Urinary bladder (tissue), 4 donors: Measurements from ENCODE around the gene APBA2. TPM values are rescaled to one million over a fixed set of nuclear protein-coding genes. Genes with fewer than 3 reads are reported as not detected.

Experiments
- DNase-seq: peaks from one replicate; pipeline ENCODE4 v3.0.0-alpha.2; 2015; ENCODE audit errors: extremely low spot score
- H3K27ac ChIP-seq: one replicate; pipeline ENCODE4 v1.5.1; 2013; ENCODE audit warnings: low read depth, mild to moderate bottlenecking, moderate library complexity
- H3K36me3 ChIP-seq: one replicate; pipeline ENCODE4 v1.6.1; 2013; ENCODE audit warnings: mild to moderate bottlenecking, moderate library complexity; ENCODE audit not compliant: insufficient read depth
- H3K4me1 ChIP-seq: one replicate; pipeline ENCODE4 v1.6.1; 2013; ENCODE audit warnings: mild to moderate bottlenecking, moderate library complexity; ENCODE audit not compliant: insufficient read depth
- H3K4me3 ChIP-seq: one replicate; pipeline ENCODE4 v1.5.1; 2013; ENCODE audit warnings: low read depth, low read length
- WGBS: extraction: QIAGEN DNeasy Blood & Tissue Kit; methylation state at CpG from one replicate; pipeline ENCODE4 v1.1.7; 2013; 5-methylcytosine and 5-hydroxymethylcytosine counted together
- polyA plus RNA-seq: library from polyadenylated mRNA; stranded (reverse); fragments of 200-250 nt; gene quantifications from one replicate; pipeline ENCODE4 v1.2.3, GENCODE V29; 2013
- total RNA-seq: library from RNA; depleted of rRNA; stranded (reverse); fragments of >200 nt; gene quantifications from one replicate; pipeline ENCODE4 v1.2.3, GENCODE V29; 2014
- donor health status: healthy with polysubstance abuse.
- donor health status: healthy.

APBA2 gene
- total and polyA plus RNA-seq, 2 donors, result 4.2 to 12.8 TPM

- H3K4me3 ChIP-seq, result no peak overlapping the region
- no peaks in the 10 kb centered on the region for H3K36me3 ChIP-seq
- no peaks in the 10 kb centered on the region for H3K4me1 ChIP-seq
- 60% methylated on average over 11 of the region's 11 CpGs for WGBS
- no peak for DNase-seq
- no peak overlapping the region for H3K27ac ChIP-seq
Observed at GRCh38 chr15:28904541-28905315, 19.0 kb downstream of the APBA2 start.

GRCh38 chr15:28907338-28907960 is 21.7 kb downstream of the APBA2 start:
- H3K36me3 ChIP-seq, result no peaks in the 10 kb centered on the region
- H3K27ac ChIP-seq, result no peak overlapping the region
- no peaks in the 10 kb centered on the region for H3K4me1 ChIP-seq
- no peak for DNase-seq
- H3K4me3 ChIP-seq, result no peak overlapping the region
- 91% methylated on average over 11 of the region's 11 CpGs for WGBS

GRCh38 chr15:28909958-28910500 is 24.3 kb downstream of the APBA2 start:
- Histone ChIP-seq H3K27ac (no peak overlapping the region), H3K4me3 (no peak overlapping the region), H3K36me3 (no peaks in the 10 kb centered on the region), H3K4me1 (no peaks in the 10 kb centered on the region)
- no peak for DNase-seq
- WGBS, result 85% methylated on average over 7 of the region's 7 CpGs

- DNase-seq, result no peak
- WGBS, result 59% methylated on average over 8 of the region's 8 CpGs
Observed at GRCh38 chr15:28911310-28911931, 25.6 kb downstream of the APBA2 start.

GRCh38 chr15:28912422-28912821 is 26.6 kb downstream of the APBA2 start:
- no peak overlapping the region for H3K27ac ChIP-seq
- DNase-seq, result no peak
- no peaks in the 10 kb centered on the region for H3K36me3 ChIP-seq
- H3K4me3 ChIP-seq, result no peak overlapping the region
- 75% methylated on average over 2 of the region's 2 CpGs for WGBS
- H3K4me1 ChIP-seq, result no peaks in the 10 kb centered on the region

More at GRCh38 chr15:28911310-28911931, 25.6 kb downstream of the APBA2 start:
- Histone ChIP-seq H3K4me3 (no peak overlapping the region), H3K36me3 (no peaks in the 10 kb centered on the region), H3K27ac (no peak overlapping the region), H3K4me1 (no peaks in the 10 kb centered on the region)

- Histone ChIP-seq H3K4me1 (no peaks in the 10 kb centered on the region), H3K27ac (no peak overlapping the region), H3K4me3 (no peak overlapping the region), H3K36me3 (no peaks in the 10 kb centered on the region)
- 88% methylated on average over 9 of the region's 9 CpGs for WGBS
- DNase-seq, result no peak
Observed at GRCh38 chr15:28913171-28913765, 27.5 kb downstream of the APBA2 start.

GRCh38 chr15:28914046-28914445 is 28.3 kb downstream of the APBA2 start:
- H3K4me3 ChIP-seq, result no peak overlapping the region
- no peak overlapping the region for H3K27ac ChIP-seq
- no peaks in the 10 kb centered on the region for H3K36me3 ChIP-seq
- no peaks in the 10 kb centered on the region for H3K4me1 ChIP-seq
- 82% methylated on average over 3 of the region's 3 CpGs for WGBS
- no peak for DNase-seq

GRCh38 chr15:28914483-28915023 is 28.8 kb downstream of the APBA2 start:
- 76% methylated on average over 18 of the region's 18 CpGs for WGBS
- Histone ChIP-seq H3K4me3 (no peak overlapping the region), H3K36me3 (no peaks in the 10 kb centered on the region), H3K27ac (no peak overlapping the region), H3K4me1 (no peaks in the 10 kb centered on the region)
- no peak for DNase-seq

GRCh38 chr15:28915041-28915810 is 29.5 kb downstream of the APBA2 start:
- 95% methylated on average over 3 of the region's 3 CpGs for WGBS
- Histone ChIP-seq H3K36me3 (no peaks in the 10 kb centered on the region), H3K4me1 (no peaks in the 10 kb centered on the region), H3K27ac (no peak overlapping the region), H3K4me3 (no peak overlapping the region)
- DNase-seq, result no peak

GRCh38 chr15:28915935-28916334 is 30.2 kb downstream of the APBA2 start:
- no peaks in the 10 kb centered on the region for H3K36me3 ChIP-seq
- 93% methylated on average over 15 of the region's 15 CpGs for WGBS
- H3K27ac ChIP-seq, result no peak overlapping the region
- no peak overlapping the region for H3K4me3 ChIP-seq
- DNase-seq, result no peak
- H3K4me1 ChIP-seq, result no peaks in the 10 kb centered on the region

GRCh38 chr15:28917791-28918140 is 32.0 kb downstream of the APBA2 start:
- no peak for DNase-seq
- no peak overlapping the region for H3K4me3 ChIP-seq
- 77% methylated on average over 9 of the region's 9 CpGs for WGBS
- H3K36me3 ChIP-seq, result no peaks in the 10 kb centered on the region
- no peaks in the 10 kb centered on the region for H3K4me1 ChIP-seq
- no peak overlapping the region for H3K27ac ChIP-seq

- 70% methylated on average over 41 of the region's 41 CpGs for WGBS
- no peak for DNase-seq
Observed at GRCh38 chr15:28918141-28918983, 32.6 kb downstream of the APBA2 start.

More at GRCh38 chr15:28918141-28918983, 32.6 kb downstream of the APBA2 start:
- Histone ChIP-seq H3K36me3 (no peaks in the 10 kb centered on the region), H3K4me1 (no peaks in the 10 kb centered on the region), H3K27ac (no peak overlapping the region), H3K4me3 (no peak overlapping the region)
